Fibroblast of lung (primary cell): ENCODE results near the gene GRID1. TPM values are rescaled to one million over a fixed set of nuclear protein-coding genes. Genes with fewer than 3 reads are reported as not detected.

Source experiments
- DNase-seq, 2 donors: peaks; one replicate each; pipeline versions ENCODE4 v3.0.0 to v3.0.0-alpha.2; 2010; ENCODE audit warnings: low read depth in 2 of 2
- H2AFZ ChIP-seq: 2 replicates; pipeline ENCODE4 v1.5.1; 2012; ENCODE audit warnings: low read length, control low read depth, inconsistent platforms
- H3K27ac ChIP-seq: 2 replicates; pipeline ENCODE4 v1.5.1; 2011; ENCODE audit warnings: low read length, control low read depth; ENCODE audit not compliant: insufficient read depth
- H3K27me3 ChIP-seq: 2 replicates; pipeline ENCODE4 v1.5.1; 2011; ENCODE audit warnings: mild to moderate bottlenecking, low read length; ENCODE audit not compliant: control insufficient read depth, insufficient read depth
- H3K36me3 ChIP-seq: 2 replicates; pipeline ENCODE4 v1.5.1; 2011; ENCODE audit warnings: low read length; ENCODE audit not compliant: control insufficient read depth, insufficient read depth
- H3K4me1 ChIP-seq: 2 replicates; pipeline ENCODE4 v1.5.1; 2011; ENCODE audit warnings: low read length; ENCODE audit not compliant: control insufficient read depth, insufficient read depth; ENCODE audit errors: extremely low read depth
- H3K4me2 ChIP-seq: 2 replicates; pipeline ENCODE4 v1.5.1; 2011; ENCODE audit warnings: low read length, control low read depth; ENCODE audit not compliant: insufficient read depth; ENCODE audit errors: extremely low read depth
- H3K4me3 ChIP-seq, 4 experiments: fragments of 200-600 bp in 1 of 4; sonication (generic) in 1 of 4; replicated peaks in 1 of 4; 2 replicates each; pipeline ENCODE4 v1.5.1; 2011 to 2016; ENCODE audit warnings: low read length in 4 of 4, low read depth in 3 of 4, mild to moderate bottlenecking in 3 of 4, control low read depth in 2 of 4, inconsistent platforms in 1 of 4, mixed read lengths in 1 of 4; ENCODE audit not compliant: insufficient read depth in 1 of 4; ENCODE audit errors: control extremely low read depth in 1 of 4
- H3K79me2 ChIP-seq: 2 replicates; pipeline ENCODE4 v1.5.1; 2012; ENCODE audit warnings: mild to moderate bottlenecking, low read length, inconsistent platforms; ENCODE audit not compliant: control insufficient read depth, insufficient read depth
- H3K9ac ChIP-seq: 2 replicates; pipeline ENCODE4 v1.5.1; 2011; ENCODE audit warnings: mild to moderate bottlenecking, low read length, control low read depth; ENCODE audit not compliant: insufficient read depth
- H3K9me3 ChIP-seq: 2 replicates; pipeline ENCODE4 v1.5.1; 2012; ENCODE audit warnings: low read depth, low read length; ENCODE audit not compliant: control insufficient read depth, insufficient read depth
- H4K20me1 ChIP-seq: 2 replicates; pipeline ENCODE4 v1.5.1; 2011; ENCODE audit warnings: low read length; ENCODE audit not compliant: control insufficient read depth, insufficient read depth; ENCODE audit errors: extremely low read depth
- CTCF ChIP-seq, 2 donors: IDR thresholded peaks in 1 of 2; conservative IDR thresholded peaks in 1 of 2; 1 replicate in 1 of 2; 2 replicates in 1 of 2; pipeline ENCODE4 v1.5.1; 2011 to 2012; ENCODE audit warnings: low read length in 2 of 2, control low read depth in 1 of 2, inconsistent platforms in 1 of 2, low read depth in 1 of 2, mild to moderate bottlenecking in 1 of 2
- EZH2 ChIP-seq: IDR thresholded peaks from 2 replicates; pipeline ENCODE4 v1.5.1; 2012; ENCODE audit warnings: low read length, control low read depth, mild to moderate bottlenecking; ENCODE audit errors: missing control alignments
- polyA plus RNA-seq, 2 donors: library from polyadenylated mRNA; depleted of rRNA in 1 of 2; stranded (reverse) in 1 of 2; unstranded in 1 of 2; fragments of >200 nt; gene quantifications; 2 replicates each; pipeline ENCODE4 v1.2.1, GENCODE V29; 2011 to 2012; ENCODE audit warnings: missing spikeins in 1 of 2
- total RNA-seq: library from RNA; depleted of rRNA; stranded (reverse); fragments of >200 nt; gene quantifications from 2 replicates; pipeline ENCODE4 v1.2.1, GENCODE V29; 2014

Gene GRID1
- total and polyA plus RNA-seq, 2 donors (not counting 1 experiment from before 2014, with no cell fraction given), result 0.03 to 0.33 TPM

- Histone ChIP-seq H3K4me1 (no peaks in the 10 kb centered on the region), H2AFZ (no peak overlapping the region), H4K20me1 (no peaks in the 10 kb centered on the region), H3K9me3 (no peaks in the 10 kb centered on the region), H3K9ac (no peak overlapping the region), H3K27ac (no peak overlapping the region), H3K4me3 (no peak overlapping the region), H3K4me2 (no peak overlapping the region), H3K36me3 (no peaks in the 10 kb centered on the region), H3K79me2 (no peaks in the 10 kb centered on the region), H3K27me3 (no peaks in the 10 kb centered on the region)
- no peak for TF ChIP-seq CTCF (conservative IDR thresholded peaks at IDR 0.05 in 1 of 2, IDR thresholded peaks at IDR 0.05 in 1 of 2; ENCODE audit: low read depth in 1 of 2, low read length in 2 of 2)
- no peak for TF ChIP-seq EZH2
- DNase-seq, result no peak
Measured at GRCh38 chr10:86003201-86003621, 363.4 kb downstream of the GRID1 start.

DNA sequence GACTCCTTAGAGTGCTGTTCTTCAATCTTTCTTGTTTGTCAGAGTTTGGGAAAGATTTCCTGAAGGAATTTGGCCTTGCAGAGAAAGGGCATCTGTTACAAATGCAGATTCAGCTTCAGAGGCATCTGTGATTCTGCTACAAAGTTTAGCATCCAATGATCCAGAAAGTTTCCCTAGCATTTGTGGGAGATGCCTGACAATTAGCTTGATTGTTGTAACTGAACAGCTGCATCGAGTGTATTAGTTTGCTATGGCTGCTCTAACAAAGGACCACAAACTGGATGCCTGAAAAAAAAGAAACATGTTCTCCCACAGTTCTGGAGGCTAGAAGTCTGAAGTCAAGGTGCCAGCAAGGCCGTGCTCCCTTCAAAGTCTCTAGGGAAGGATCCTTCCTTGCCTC lies 365.1 kb downstream of the GRID1 start:
- no peak for DNase-seq
- H3K27ac ChIP-seq, result no peak overlapping the region
- H4K20me1 ChIP-seq, result no peaks in the 10 kb centered on the region
- H3K27me3 ChIP-seq, result no peaks in the 10 kb centered on the region
- no peak overlapping the region for H3K4me3 ChIP-seq
- H3K4me1 ChIP-seq, result no peaks in the 10 kb centered on the region
- no peaks in the 10 kb centered on the region for H3K79me2 ChIP-seq
- no peak for TF ChIP-seq EZH2
- no peak for TF ChIP-seq CTCF (conservative IDR thresholded peaks at IDR 0.05 in 1 of 2, IDR thresholded peaks at IDR 0.05 in 1 of 2; ENCODE audit: low read depth in 1 of 2, low read length in 2 of 2)
- H3K9ac ChIP-seq, result no peak overlapping the region
- H3K4me2 ChIP-seq, result no peak overlapping the region
- H3K9me3 ChIP-seq, result no peaks in the 10 kb centered on the region
- no peaks in the 10 kb centered on the region for H3K36me3 ChIP-seq
- no peak overlapping the region for H2AFZ ChIP-seq

DNA sequence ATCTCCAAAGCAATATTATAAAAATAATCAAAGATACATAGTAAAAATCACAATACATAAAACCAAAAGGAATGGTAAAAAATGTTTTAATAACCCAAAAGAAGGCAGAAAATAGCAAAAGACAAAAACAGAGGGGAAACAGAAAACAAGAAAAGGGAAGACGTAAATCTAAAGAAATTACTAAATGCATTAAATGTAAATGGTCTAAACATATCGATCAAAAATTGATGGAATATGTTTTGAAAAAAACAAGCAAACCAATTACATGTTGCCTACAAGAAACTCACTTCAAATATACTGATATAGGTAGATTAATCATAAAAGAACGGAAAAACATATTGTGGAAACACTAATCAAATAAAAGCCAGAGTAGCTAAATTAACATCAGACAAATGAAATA lies 369.1 kb downstream of the GRID1 start:
- H3K79me2 ChIP-seq, result no peaks in the 10 kb centered on the region
- no peaks in the 10 kb centered on the region for H3K27me3 ChIP-seq
- no peak overlapping the region for H2AFZ ChIP-seq
- DNase-seq, result no peak
- no peak overlapping the region for H3K4me3 ChIP-seq
- H4K20me1 ChIP-seq, result no peaks in the 10 kb centered on the region
- H3K27ac ChIP-seq, result no peak overlapping the region
- no peaks in the 10 kb centered on the region for H3K36me3 ChIP-seq
- H3K4me1 ChIP-seq, result no peaks in the 10 kb centered on the region
- H3K4me2 ChIP-seq, result no peak overlapping the region
- no peak overlapping the region for H3K9ac ChIP-seq
- no peaks in the 10 kb centered on the region for H3K9me3 ChIP-seq
- TF ChIP-seq CTCF (conservative IDR thresholded peaks at IDR 0.05 in 1 of 2, IDR thresholded peaks at IDR 0.05 in 1 of 2; ENCODE audit: low read depth in 1 of 2, low read length in 2 of 2) (no peak), EZH2 (no peak)
